ENCODE results near the gene KRTAP10-12.
"Not testable (repeated sequence)": the region's sequence is repeated elsewhere in the genome, so short reads cannot be mapped to it uniquely, and the experiment has no call there.

The KRTAP10-12 gene

GRCh38 chr21:44697172-44697810 lies at the start of gene KRTAP10-12:
TSS of gene KRTAP10-12 (plus strand) at chr21:44697172. CDS start at chr21:44697202, 30 bp downstream.
- DNase-seq, result not testable (repeated sequence)

GRCh38 chr21:44647222-44647552 lies 49.8 kb upstream of the KRTAP10-12 start:
- DNase-seq, result no peak

DNA sequence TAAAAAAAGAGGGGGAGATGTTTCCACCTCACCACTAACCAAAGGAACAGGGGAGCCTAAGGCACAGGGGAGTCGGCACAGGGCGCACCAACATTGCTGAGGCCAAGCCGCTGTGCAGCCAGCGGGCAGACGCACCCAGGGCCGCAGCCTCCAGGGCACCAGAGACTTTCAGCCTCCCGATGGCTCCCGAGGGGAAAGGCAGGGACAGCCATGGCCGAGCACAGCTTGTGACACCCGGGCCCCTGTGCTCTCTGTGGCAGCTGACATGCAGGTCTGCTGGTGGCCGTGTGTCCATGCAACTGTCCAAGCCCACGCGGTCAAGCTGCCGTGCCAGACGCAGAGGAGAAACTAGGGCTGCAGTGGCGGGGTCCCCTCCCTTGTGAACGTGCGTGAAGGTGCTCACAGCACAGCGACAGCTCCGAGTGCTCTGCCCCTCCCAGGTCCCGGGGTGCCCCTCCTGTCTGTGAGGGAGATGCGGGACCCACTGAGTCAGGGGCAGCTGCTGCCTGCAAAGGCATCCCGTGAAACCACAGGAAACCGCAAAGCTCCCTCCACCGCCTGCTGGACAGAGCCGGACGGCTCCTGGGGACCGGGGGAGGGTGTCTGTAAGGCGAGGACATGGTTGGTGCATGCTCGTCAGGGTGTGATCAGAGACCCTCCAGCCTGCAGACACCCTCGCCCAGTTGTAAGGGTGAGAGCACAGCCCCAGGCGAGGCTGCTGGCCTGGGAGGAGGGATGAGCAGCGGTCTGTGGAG lies 48.2 kb upstream of the KRTAP10-12 start:
- DNase-seq, result no peak

GRCh38 chr21:44649521-44650100 lies 47.4 kb upstream of the KRTAP10-12 start:
- DNase-seq, result no peak

GRCh38 chr21:44650265-44650972 lies 46.6 kb upstream of the KRTAP10-12 start:
- DNase-seq, result no peak

DNA sequence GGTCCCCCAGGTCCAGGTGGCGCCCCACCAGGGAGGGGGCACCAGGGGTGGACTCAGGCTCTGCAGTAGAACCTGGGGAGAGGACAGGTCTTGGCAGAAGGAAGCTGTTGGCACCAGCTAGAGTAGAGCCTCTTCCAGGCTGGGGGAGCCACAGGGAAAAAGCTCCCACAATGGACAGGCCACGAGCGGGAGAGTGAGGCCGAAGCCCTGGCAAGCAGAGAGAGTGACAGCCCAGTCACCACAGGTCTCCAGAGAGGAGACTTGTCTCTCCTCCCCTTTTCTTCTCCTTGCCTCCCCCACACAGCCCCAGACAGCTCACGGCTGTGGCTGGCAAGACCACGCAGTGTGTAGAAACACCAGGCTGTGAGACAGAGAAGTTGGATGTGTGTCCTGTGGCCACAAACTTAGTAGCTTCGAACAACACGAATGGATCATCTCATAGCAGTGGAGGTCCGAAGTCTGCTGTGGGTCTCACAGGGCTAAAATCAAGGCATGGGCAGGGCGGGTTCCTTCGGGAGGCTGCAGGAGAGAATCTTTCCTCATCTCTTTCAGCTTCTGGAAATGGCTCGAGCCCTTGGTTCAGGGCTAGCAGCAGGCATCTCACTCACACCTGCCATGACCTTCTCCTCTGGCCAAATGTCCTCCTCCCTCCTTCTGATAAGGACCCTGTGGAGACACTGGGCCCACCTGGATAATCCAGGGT lies 45.8 kb upstream of the KRTAP10-12 start:
- DNase-seq, result no peak

GRCh38 chr21:44653123-44653522 lies 43.8 kb upstream of the KRTAP10-12 start:
- DNase-seq, result no peak

GRCh38 chr21:44653656-44654575 lies 43.1 kb upstream of the KRTAP10-12 start:
- peak; percentile 41 to 80 (median 65) for DNase-seq

DNA sequence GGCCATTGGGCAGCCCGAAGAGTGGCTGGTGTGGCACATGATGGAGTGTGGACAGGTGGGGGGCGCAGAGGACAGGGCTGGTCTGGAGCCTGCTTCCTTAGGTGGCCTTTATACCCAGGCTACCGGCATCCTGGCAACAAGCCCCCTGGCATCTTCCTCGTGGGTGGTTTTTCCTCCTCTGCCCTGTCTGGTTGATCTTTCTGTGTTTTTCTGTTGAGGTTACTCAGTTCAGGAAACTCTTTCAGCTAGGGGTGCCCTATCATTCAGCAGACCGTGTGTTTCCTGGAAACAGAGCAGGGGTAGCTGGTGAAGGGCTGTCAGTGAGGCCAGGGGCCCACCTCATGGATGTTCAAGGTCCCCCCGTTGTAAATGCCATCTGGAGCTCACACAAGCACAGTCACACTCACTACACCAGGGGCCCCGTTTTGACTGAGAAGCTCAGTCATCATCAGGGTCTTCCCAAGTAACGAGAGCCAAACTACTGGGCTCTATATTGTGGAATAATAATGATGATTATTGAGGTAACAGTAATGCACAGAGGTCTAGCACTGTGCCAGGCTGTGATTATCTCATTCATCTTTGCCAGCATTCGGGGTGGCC lies 42.3 kb upstream of the KRTAP10-12 start, which contains the start of gene KRTAP12-4:
KRTAP12-4 (minus strand) TSS at position 84 of the 600 bp plus-strand sequence; CDS start at position 39, 45 bp downstream.
- peak in 3 of 6 experiments; percentile 23 to 41 (median 35) for DNase-seq

DNA sequence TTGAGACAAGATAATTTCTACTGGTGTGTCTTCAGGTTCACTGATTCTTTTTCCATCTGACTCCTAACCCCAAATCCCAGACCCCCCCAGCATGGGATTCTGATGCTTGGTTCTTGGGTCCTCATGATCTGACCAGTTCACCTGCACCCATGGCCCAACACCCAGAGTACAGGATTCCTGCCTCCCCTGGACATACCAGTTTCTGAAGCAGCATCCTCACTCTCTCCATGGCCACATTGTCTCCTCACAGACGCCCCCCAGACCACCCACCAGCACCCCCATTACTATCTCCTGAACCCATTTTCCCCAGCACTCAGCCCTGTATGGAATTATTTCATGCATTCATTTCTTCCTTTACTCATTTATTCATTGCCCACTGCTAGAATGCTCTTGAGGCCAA lies 40.1 kb upstream of the KRTAP10-12 start:
- no peak for DNase-seq

DNA sequence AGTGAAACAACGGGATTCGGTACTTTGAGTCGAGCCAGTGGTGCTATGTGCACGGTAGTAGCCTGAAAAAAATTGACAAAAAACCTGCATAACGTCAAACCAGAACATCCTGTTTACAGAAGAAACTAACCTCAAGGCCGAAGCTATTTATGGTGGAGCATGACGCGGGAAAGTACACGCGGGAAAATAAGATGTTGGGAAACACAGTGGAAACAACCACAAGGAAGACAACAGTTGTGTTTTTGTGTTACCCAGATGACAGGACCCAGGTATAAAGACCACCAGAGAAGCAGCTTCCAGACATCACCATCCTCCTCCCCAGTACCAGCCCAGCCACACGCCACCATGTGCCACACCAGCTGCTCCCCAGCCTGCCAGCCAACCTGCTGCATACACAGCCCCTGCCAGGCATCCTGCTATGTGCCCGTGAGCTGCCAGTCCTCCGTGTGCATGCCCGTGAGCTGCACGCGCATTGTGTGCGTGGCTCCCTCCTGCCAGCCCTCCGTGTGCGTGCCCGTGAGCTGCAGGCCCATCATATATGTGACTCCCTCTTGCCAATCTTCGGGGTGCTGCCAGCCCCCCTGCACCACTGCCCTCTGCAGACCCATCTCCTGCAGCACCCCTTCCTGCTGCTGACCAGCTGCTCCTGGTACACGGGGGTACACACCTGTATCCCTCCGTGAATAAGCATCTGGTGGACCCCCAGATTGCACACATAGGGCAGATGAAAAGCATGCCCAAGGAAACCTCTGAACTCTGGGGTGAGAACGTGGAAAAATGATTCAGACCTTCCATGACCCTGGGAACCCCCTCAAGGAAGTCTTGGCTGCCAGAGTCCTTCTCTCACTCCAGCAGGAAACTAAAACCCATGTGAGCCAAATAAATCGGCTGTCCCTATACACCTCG lies 39.1 kb upstream of the KRTAP10-12 start, which contains the start of gene KRTAP12-3:
KRTAP12-3 (plus strand) TSS at position 298 of the 906 bp plus-strand sequence; CDS start at position 346, 48 bp downstream.
- peak; percentile 44 to 90 (median 71) for DNase-seq

DNA sequence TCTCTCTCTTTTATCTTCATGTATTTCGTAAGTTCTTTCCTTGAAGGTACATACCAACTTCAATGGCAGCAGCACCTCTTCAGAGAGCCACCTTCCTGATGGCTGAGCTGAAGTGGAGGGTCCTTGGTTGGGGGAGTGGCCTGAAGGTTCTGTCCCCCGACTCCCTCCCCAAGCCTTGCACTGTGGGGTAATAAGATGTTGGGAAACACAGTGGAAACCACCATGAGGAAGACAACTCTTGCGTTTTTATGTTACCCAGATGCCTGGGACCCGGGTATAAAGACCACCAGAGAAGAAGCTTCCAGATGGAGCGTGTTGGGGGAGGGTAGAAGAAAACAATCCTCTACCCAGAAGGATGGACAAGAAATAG lies 38.4 kb upstream of the KRTAP10-12 start:
- DNase-seq, result no peak

- peak in 3 of 6 experiments; percentile 40 to 59 (median 47) for DNase-seq
These were observed 37.9 kb upstream of the KRTAP10-12 start for GRCh38 chr21:44658913-44659595.

DNA sequence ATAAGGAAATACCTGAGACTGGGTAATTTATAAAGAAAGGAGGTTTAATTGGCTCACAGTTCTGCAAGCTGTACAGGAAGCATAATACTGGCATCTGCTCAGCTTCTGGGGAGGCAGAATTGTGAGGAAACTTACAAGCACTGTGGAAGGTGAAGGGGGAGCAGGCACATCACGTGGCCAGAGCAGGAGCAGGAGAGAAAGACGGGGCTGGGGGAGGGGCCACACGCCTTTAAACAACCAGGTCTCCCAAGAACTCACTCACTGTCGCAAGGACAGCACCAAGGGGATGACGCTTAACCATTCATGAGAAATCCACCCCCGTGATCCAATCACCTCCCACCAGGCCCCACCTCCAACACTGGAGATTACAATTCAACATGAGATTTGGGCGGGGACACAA lies 35.4 kb upstream of the KRTAP10-12 start:
- DNase-seq, result not testable (repeated sequence)

GRCh38 chr21:44664691-44665090 lies 32.3 kb upstream of the KRTAP10-12 start:
- DNase-seq, result no peak

- no peak for DNase-seq
These were observed 30.3 kb upstream of the KRTAP10-12 start, which contains the start of gene KRTAP12-2 for GRCh38 chr21:44666401-44667320. TSS of gene KRTAP12-2 (minus strand) at chr21:44666927. CDS start at chr21:44666886, 41 bp downstream.

DNA sequence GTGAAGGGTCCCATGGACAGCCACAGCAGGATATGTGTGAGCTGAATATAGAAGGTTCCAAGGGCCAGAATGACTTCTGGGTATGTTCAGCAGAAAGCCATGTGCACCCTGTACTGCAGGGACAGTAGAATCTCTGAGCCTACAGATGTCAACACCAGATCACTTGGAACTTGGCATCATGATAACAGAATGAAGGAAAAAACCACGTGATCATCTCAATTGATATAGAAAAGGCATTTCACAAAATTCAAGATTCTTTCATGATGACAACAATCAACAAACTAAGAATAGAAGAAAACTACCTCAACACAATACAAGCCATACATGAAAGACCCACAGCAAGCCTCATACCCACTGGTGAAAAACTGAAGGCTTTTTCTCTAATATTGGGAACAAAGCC lies 29.4 kb upstream of the KRTAP10-12 start:
- no peak for DNase-seq

Data from stimulated activated naive CD4-positive, alpha-beta T cell (primary cell).